ENCODE data around the gene SLC9A1. TPM values are rescaled to one million over a fixed set of nuclear protein-coding genes. Genes with fewer than 3 reads are reported as not detected.
A peak's percentile ranks its signal among the peaks of the same experiment; 100 is the strongest.
"Not testable (repeated sequence)": the region's sequence is repeated elsewhere in the genome, so short reads cannot be mapped to it uniquely, and the experiment has no call there.

SLC9A1 gene
- total and polyA plus RNA-seq, 11 donors: 9.4 to 44.9 (median 20.6) TPM

- H3K4me1 ChIP-seq: peaks cover 0 to 57% (median 31%) of the 10 kb centered on the region in 12 donors
- H3K27ac ChIP-seq: peak overlapping the region in 10 of 12 donors; percentile 12 to 94 (median 74)
- TF ChIP-seq CTCF (IDR thresholded peaks at IDR 0.05) (no peak), POLR2A (IDR thresholded peaks at IDR 0.05) (no peak)
- DNase-seq (peak; percentile 77 to 88 (median 79)), ATAC-seq (peak; percentile 86 to 94 (median 94))
- 45 to 88% (median 60%) methylated on average over 1 to 3 of the region's 3 CpGs for WGBS, 4 donors
- H3K9me3 ChIP-seq: no peaks in the 10 kb centered on the region
- no peak overlapping the region for H3K4me3 ChIP-seq
- H3K27me3 ChIP-seq: no peaks in the 10 kb centered on the region
- peaks cover 0 to 8% (median 0%) of the 10 kb centered on the region in 9 donors for H3K36me3 ChIP-seq
- intact Hi-C loops (cut with DNase I): no loop called here
Measured at GRCh38 chr1:27130798-27131197, 24.1 kb downstream of the SLC9A1 start.

- ATAC-seq: no peak
- H3K4me1 ChIP-seq: peaks cover 0 to 50% (median 21%) of the 10 kb centered on the region in 12 donors
- no peak for DNase-seq
Measured at GRCh38 chr1:27129225-27129624, 25.7 kb downstream of the SLC9A1 start.

GRCh38 chr1:27127419-27127818 is 27.5 kb downstream of the SLC9A1 start:
- intact Hi-C loops (cut with DNase I): no loop called here
- TF ChIP-seq CTCF (IDR thresholded peaks at IDR 0.05) (no peak), POLR2A (IDR thresholded peaks at IDR 0.05) (no peak)
- 97 to 100% (median 100%) methylated on average over 1 to 3 of the region's 3 CpGs for WGBS, 4 donors
- Histone ChIP-seq H3K4me3 (no peak overlapping the region), H3K9me3 (no peaks in the 10 kb centered on the region), H3K27me3 (no peaks in the 10 kb centered on the region), H3K27ac (no peak overlapping the region), H3K4me1 (peaks cover 0 to 43% (median 15%) of the 10 kb centered on the region in 12 donors), H3K36me3 (peaks cover 0 to 8% (median 0%) of the 10 kb centered on the region in 9 donors)
- ATAC-seq (no peak), DNase-seq (no peak)

More at GRCh38 chr1:27129225-27129624, 25.7 kb downstream of the SLC9A1 start:
- no peak for TF ChIP-seq CTCF (IDR thresholded peaks at IDR 0.05)
- no peak for TF ChIP-seq POLR2A (IDR thresholded peaks at IDR 0.05)
- H3K4me3 ChIP-seq: no peak overlapping the region
- 49 to 67% (median 64%) methylated on average over 3 of the region's 3 CpGs for WGBS, 4 donors
- H3K36me3 ChIP-seq: peaks cover 0 to 8% (median 0%) of the 10 kb centered on the region in 9 donors
- intact Hi-C loops (cut with DNase I): no loop called here
- peak overlapping the region in 5 of 12 donors; percentile 1 to 94 (median 34) for H3K27ac ChIP-seq
- H3K9me3 ChIP-seq: no peaks in the 10 kb centered on the region
- H3K27me3 ChIP-seq: no peaks in the 10 kb centered on the region

- Histone ChIP-seq H3K4me1 (peaks cover 0 to 41% (median 16%) of the 10 kb centered on the region in 12 donors), H3K4me3 (no peak overlapping the region), H3K36me3 (peaks cover 0 to 8% (median 0%) of the 10 kb centered on the region in 9 donors), H3K27ac (no peak overlapping the region), H3K9me3 (no peaks in the 10 kb centered on the region), H3K27me3 (no peaks in the 10 kb centered on the region)
- 96 to 100% (median 97%) methylated on average over 5 of the region's 5 CpGs for WGBS, 4 donors
- DNase-seq (no peak), ATAC-seq (no peak)
- intact Hi-C loops (cut with DNase I): no loop called here
- TF ChIP-seq CTCF (IDR thresholded peaks at IDR 0.05): no peak
- TF ChIP-seq POLR2A (IDR thresholded peaks at IDR 0.05): no peak
Measured at GRCh38 chr1:27126391-27126790, 28.5 kb downstream of the SLC9A1 start.

- H3K36me3 ChIP-seq; H3K27ac ChIP-seq; intact Hi-C loops (cut with DNase I); H3K9me3 ChIP-seq; H3K27me3 ChIP-seq; ATAC-seq; DNase-seq; H3K4me3 ChIP-seq: not testable (repeated sequence)
- peaks cover 0 to 45% (median 11%) of the 10 kb centered on the region in 12 donors for H3K4me1 ChIP-seq
- WGBS, 4 donors: 96 to 99% (median 98%) methylated on average over 5 of the region's 5 CpGs
Measured at GRCh38 chr1:27125125-27125524, 29.8 kb downstream of the SLC9A1 start.
